ENCODE results near the gene KIF1A. TPM values are rescaled to one million over a fixed set of nuclear protein-coding genes. Genes with fewer than 3 reads are reported as not detected.

Gene KIF1A
- total and polyA plus RNA-seq, 2 of the 8 experiments (the other 6 are each of a cell fraction or from before 2014, with no cell fraction given): 61.3 to 281 TPM

- H3K27ac ChIP-seq (ENCODE audit: low read depth, low read length): no peak overlapping the region
- FAIRE-seq (no peak), DNase-seq (ENCODE audit: low read depth in 1 of 2, low spot score in 2 of 2) (no peak)
- no peak overlapping the region for H2AFZ ChIP-seq (ENCODE audit: low read length)
- H3K14ac ChIP-seq (ENCODE audit: insufficient read length): no peak overlapping the region
- no peak overlapping the region for H2BK15ac ChIP-seq (ENCODE audit: low read length)
- H3K79me2 ChIP-seq (ENCODE audit: control insufficient read depth in 1 of 2, insufficient read depth in 2 of 2, low read length in 2 of 2): peaks cover 15 to 98% of the 10 kb centered on the region in 2 experiments
- no peak overlapping the region for H2BK120ac ChIP-seq (replicated peaks; ENCODE audit: low read depth, low read length)
- no peak overlapping the region for H4K8ac ChIP-seq (ENCODE audit: extremely low read depth, insufficient read depth, low read length)
- peaks cover 19% of the 10 kb centered on the region for H3K79me1 ChIP-seq (ENCODE audit: low read depth, low read length)
- no peak overlapping the region for H3K56ac ChIP-seq (replicated peaks; ENCODE audit: insufficient read length, low read depth, low read length)
- no peak overlapping the region for H2BK12ac ChIP-seq (ENCODE audit: low read depth, low read length)
- POLR2A ChIA-PET (ENCODE audit: partially characterized antibody): interaction anchor here (2.5 kb wide), 1 partner anchor 11 kb away, joined by 14 read pairs; the partner anchor contains the start of gene KIF1A
- H3K23me2 ChIP-seq (ENCODE audit: low read depth, low read length): no peaks in the 10 kb centered on the region; the same call in 1 of the 2 replicates
- no peak overlapping the region for H2BK5ac ChIP-seq (ENCODE audit: low read depth, low read length)
- no peak overlapping the region for H2AK5ac ChIP-seq (ENCODE audit: low read depth, low read length)
- H2BK20ac ChIP-seq (ENCODE audit: low read length): no peak overlapping the region
- H4K5ac ChIP-seq (ENCODE audit: insufficient read length, low read depth, low read length): no peak overlapping the region
- no peak overlapping the region for H3K4me3 ChIP-seq (ENCODE audit: extremely low read depth in 1 of 4, insufficient read depth in 2 of 4, low read depth in 3 of 4, low read length in 4 of 4)
- H3K4ac ChIP-seq (replicated peaks; ENCODE audit: insufficient read length, low read depth, low read length): no peak overlapping the region
- H3K23ac ChIP-seq (ENCODE audit: insufficient read length): no peak overlapping the region
- no peak overlapping the region for H3K9ac ChIP-seq (replicated peaks in 1 of 4; ENCODE audit: extremely low read depth in 1 of 4, low read depth in 3 of 4, low read length in 3 of 4)
- H4K20me1 ChIP-seq (replicated peaks in 1 of 2; ENCODE audit: control insufficient read depth in 1 of 2, insufficient read depth in 2 of 2, low read length in 2 of 2): peaks cover 28 to 36% of the 10 kb centered on the region in 2 experiments
- H3K36me3 ChIP-seq (ENCODE audit: control insufficient read depth in 2 of 4, insufficient read depth in 4 of 4, low read length in 3 of 4): peaks cover 9 to 19% (median 14%) of the 10 kb centered on the region in 4 experiments
- peaks cover 0 to 5% (median 3%) of the 10 kb centered on the region in 4 experiments; a peak in 5 of 7 replicates for H3K4me1 ChIP-seq (replicated peaks in 1 of 4; ENCODE audit: control insufficient read depth in 3 of 4, insufficient read depth in 4 of 4, low read length in 3 of 4)
- no peak overlapping the region for H3K4me2 ChIP-seq (ENCODE audit: insufficient read depth in 1 of 2, low read depth in 2 of 2, low read length in 2 of 2)
- H3K9me3 ChIP-seq (ENCODE audit: insufficient read depth in 2 of 2, low read depth in 1 of 2, low read length in 1 of 2): peaks cover 0 to 6% of the 10 kb centered on the region in 2 experiments; a peak in 1 of 4 replicates
- H4K91ac ChIP-seq (replicated peaks; ENCODE audit: insufficient read length, low read length): no peak overlapping the region
- TF ChIP-seq POLR2AphosphoS5 (IDR thresholded peaks at IDR 0.05; ENCODE audit: low read depth, low read length) (no peak), CREB1 (IDR thresholded peaks at IDR 0.05) (no peak), SIN3A (conservative IDR thresholded peaks at IDR 0.05 in 1 of 2, IDR thresholded peaks at IDR 0.05 in 1 of 2; ENCODE audit: low read depth in 1 of 2, low read length in 2 of 2) (no peak), TAF7 (optimal IDR thresholded peaks at IDR 0.05; ENCODE audit: borderline replicate concordance, low read depth, low read length) (no peak), FOSL1 (IDR thresholded peaks at IDR 0.05; ENCODE audit: insufficient read depth, low read depth, low read length) (no peak), RNF2 (IDR thresholded peaks at IDR 0.05; ENCODE audit: borderline replicate concordance, low read depth, low read length, missing control alignments, poor library complexity, severe bottlenecking) (no peak), KDM4A (IDR thresholded peaks at IDR 0.05; ENCODE audit: low read depth, low read length, severe bottlenecking) (no peak), SIRT6 (IDR thresholded peaks at IDR 0.05; ENCODE audit: low read length) (no peak), EGR1 (IDR thresholded peaks at IDR 0.05; ENCODE audit: borderline replicate concordance, low read depth, low read length) (no peak), CBX8 (IDR thresholded peaks at IDR 0.05; ENCODE audit: borderline replicate concordance, low read depth, low read length) (no peak), NANOG (IDR thresholded peaks at IDR 0.05; ENCODE audit: insufficient read depth, low read depth, low read length, poor library complexity, severe bottlenecking) (no peak), GABPA (IDR thresholded peaks at IDR 0.05; ENCODE audit: borderline replicate concordance, insufficient read depth, low read length) (no peak)
- CTCF ChIA-PET (ENCODE audit: partially characterized antibody): no interaction called here
- H3K18ac ChIP-seq (ENCODE audit: extremely low read depth, low read length): no peak overlapping the region
- H3K27me3 ChIP-seq (replicated peaks in 1 of 4; ENCODE audit: control insufficient read depth in 3 of 4, extremely low read depth in 1 of 4, insufficient read depth in 3 of 4, low read length in 3 of 4): no peaks in the 10 kb centered on the region
- 95% methylated on average over 9 of the region's 9 CpGs; no CpG with 5 or more reads in 1 of the 2 experiments for WGBS, 2 experiments (ENCODE audit: extremely low coverage in 1 of 2, insufficient coverage in 1 of 2, insufficient read length in 1 of 2, insufficient replicate concordance in 2 of 2, low coverage in 1 of 2, low lambda C conversion rate in 2 of 2, missing lambda C conversion rate in 1 of 2)
Observed at GRCh38 chr2:240809276-240809675, 10.7 kb downstream of the KIF1A start.
